ENCODE results near the gene NIPAL4.
"Not testable (repeated sequence)": the region's sequence is repeated elsewhere in the genome, so short reads cannot be mapped to it uniquely, and the experiment has no call there.

The NIPAL4 gene

DNA sequence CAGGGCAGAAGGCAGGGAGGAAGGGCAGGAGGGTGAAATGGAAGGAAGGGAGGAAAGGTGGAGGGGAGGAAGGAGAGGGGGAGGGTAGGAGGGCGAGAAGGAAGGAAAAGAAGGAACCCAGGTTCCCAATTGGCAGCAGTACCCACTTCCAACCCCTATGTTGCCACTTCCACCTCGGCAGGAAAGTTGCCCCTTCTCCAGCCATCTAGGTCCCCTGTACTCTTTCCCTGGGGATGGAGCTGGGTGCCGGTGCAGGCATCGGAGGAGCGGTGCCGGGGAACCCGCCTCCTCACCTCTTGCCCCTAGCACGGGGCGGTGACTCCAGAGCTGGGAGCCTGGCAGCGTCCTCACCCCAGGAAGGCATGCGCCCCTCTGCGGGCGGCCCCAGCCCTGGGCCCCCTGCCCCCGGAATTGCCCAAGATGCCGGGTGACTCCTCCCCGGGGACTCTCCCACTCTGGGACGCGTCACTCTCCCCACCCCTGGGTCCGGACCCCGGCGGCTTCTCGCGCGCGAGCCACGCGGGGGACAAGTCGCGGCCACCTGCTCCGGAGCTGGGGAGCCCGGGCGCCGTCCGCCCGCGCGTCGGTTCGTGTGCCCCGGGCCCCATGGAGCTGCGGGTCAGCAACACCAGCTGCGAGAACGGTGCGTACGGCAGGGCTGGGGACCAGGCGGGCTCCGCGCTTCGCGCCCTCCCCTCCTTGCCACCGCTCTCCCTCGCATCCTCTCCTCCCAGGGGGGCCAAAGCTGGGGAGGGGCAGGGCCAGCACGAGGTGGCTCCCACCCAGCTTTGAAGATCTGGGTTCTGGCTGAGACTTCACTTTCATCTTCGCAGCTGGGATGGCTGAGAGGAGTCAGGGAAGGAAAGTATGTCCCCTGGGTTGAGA lies at the start of gene NIPAL4:
Gene NIPAL4 (plus strand): TSS at position 499 of the 885 bp plus-strand sequence. CDS start 108 bp downstream, at position 607.
- H3K4me3 ChIP-seq (ENCODE audit: low read depth, low read length): peak within 1 kb of the TSS; percentile 58
- TF ChIP-seq, protein P1, sequence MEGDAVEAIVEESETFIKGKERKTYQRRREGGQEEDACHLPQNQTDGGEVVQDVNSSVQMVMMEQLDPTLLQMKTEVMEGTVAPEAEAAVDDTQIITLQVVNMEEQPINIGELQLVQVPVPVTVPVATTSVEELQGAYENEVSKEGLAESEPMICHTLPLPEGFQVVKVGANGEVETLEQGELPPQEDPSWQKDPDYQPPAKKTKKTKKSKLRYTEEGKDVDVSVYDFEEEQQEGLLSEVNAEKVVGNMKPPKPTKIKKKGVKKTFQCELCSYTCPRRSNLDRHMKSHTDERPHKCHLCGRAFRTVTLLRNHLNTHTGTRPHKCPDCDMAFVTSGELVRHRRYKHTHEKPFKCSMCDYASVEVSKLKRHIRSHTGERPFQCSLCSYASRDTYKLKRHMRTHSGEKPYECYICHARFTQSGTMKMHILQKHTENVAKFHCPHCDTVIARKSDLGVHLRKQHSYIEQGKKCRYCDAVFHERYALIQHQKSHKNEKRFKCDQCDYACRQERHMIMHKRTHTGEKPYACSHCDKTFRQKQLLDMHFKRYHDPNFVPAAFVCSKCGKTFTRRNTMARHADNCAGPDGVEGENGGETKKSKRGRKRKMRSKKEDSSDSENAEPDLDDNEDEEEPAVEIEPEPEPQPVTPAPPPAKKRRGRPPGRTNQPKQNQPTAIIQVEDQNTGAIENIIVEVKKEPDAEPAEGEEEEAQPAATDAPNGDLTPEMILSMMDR (IDR thresholded peaks at IDR 0.05; ENCODE audit: low read depth, low read length): no peak

- TF ChIP-seq, protein P1 (IDR thresholded peaks at IDR 0.05; ENCODE audit: low read depth, low read length): no peak
- H3K4me3 ChIP-seq (ENCODE audit: low read depth, low read length): no peak overlapping the region
Measured at GRCh38 chr5:157415838-157416237, 44.2 kb upstream of the NIPAL4 start.

GRCh38 chr5:157419521-157419920 lies 40.5 kb upstream of the NIPAL4 start:
- not testable (repeated sequence) for H3K4me3 ChIP-seq (ENCODE audit: low read depth, low read length)

DNA sequence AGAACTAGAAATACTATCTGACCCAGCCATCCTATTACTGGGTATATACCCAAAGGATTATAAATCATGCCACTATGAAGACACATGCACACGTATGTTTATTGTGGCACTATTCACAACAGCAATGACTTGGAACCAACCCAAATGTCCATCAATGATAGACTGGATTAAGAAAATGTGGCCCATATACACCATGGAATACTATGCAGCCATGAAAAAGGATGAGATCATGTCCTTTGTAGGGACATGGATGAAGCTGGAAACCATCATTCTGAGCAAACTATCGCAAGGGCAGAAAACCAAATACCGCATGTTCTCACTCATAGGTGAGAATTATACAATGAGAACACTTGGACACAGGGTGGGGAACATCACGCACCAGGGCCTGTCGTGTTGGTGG lies 30.1 kb upstream of the NIPAL4 start:
- H3K4me3 ChIP-seq (ENCODE audit: low read depth, low read length): not testable (repeated sequence)

DNA sequence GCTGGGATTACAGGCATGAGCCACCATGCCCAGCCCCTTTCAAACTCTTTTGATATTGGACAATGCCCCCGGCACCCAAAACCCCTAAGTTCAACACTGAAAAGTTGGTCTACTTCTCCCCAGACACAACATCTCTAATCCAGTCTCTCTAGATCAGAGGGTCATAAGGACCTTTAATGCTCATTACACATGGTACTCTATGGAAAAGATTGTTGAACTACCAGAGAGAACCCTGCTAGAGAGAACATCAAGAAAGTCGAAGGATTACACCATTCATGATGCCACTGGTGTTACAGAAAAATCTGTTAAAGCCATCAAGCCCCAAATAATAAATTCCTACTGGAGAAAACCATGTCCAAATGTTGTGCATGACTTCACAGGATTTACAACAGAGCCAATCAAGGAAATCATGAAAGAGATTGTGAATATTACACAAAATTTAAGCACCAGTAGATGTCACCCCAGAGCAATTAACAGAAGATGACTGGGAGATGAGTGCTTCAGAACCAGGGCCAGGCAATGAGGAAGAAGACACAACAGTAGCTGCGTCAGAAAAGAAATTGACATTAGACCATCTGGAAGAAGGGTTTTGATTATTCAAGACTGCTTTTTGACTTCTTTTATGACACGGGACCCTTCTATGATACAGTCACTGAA lies 28.3 kb upstream of the NIPAL4 start:
- TF ChIP-seq, protein P1 (IDR thresholded peaks at IDR 0.05; ENCODE audit: low read depth, low read length): no peak; the same call in 1 of the 2 replicates
- H3K4me3 ChIP-seq (ENCODE audit: low read depth, low read length): no peak overlapping the region

- no peak overlapping the region for H3K4me3 ChIP-seq (ENCODE audit: low read depth, low read length)
- TF ChIP-seq, protein P1 (IDR thresholded peaks at IDR 0.05; ENCODE audit: low read depth, low read length): no peak
Measured at GRCh38 chr5:157434096-157434495, 25.9 kb upstream of the NIPAL4 start.

GRCh38 chr5:157443041-157443549 lies 16.9 kb upstream of the NIPAL4 start:
- H3K4me3 ChIP-seq (ENCODE audit: low read depth, low read length): no peak overlapping the region
- TF ChIP-seq, protein P1 (IDR thresholded peaks at IDR 0.05; ENCODE audit: low read depth, low read length): no peak

DNA sequence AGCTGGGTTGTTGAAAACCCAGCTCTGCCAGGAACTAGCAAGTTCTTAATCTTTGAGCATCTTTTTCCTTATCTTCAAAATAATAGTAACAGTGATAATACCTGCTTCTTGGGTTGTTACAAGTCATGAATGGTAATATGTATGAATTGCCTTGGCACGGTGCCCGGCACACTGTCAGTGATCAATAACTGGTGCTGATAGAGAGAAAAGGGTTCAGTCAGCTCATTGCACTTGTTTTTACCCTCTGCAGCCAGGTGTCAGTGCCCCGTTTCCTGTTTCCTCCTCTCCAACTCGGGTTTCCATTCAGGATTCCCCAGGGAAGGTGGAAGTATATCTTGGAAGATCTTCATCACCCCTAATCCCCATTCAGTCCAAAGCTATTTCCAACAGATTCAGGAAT lies 15.8 kb upstream of the NIPAL4 start:
- TF ChIP-seq, protein P1 (IDR thresholded peaks at IDR 0.05; ENCODE audit: low read depth, low read length): no peak
- no peak overlapping the region for H3K4me3 ChIP-seq (ENCODE audit: low read depth, low read length)
